ENCODE measurements around the gene CARHSP1.

- TF ChIP-seq, protein P1, sequence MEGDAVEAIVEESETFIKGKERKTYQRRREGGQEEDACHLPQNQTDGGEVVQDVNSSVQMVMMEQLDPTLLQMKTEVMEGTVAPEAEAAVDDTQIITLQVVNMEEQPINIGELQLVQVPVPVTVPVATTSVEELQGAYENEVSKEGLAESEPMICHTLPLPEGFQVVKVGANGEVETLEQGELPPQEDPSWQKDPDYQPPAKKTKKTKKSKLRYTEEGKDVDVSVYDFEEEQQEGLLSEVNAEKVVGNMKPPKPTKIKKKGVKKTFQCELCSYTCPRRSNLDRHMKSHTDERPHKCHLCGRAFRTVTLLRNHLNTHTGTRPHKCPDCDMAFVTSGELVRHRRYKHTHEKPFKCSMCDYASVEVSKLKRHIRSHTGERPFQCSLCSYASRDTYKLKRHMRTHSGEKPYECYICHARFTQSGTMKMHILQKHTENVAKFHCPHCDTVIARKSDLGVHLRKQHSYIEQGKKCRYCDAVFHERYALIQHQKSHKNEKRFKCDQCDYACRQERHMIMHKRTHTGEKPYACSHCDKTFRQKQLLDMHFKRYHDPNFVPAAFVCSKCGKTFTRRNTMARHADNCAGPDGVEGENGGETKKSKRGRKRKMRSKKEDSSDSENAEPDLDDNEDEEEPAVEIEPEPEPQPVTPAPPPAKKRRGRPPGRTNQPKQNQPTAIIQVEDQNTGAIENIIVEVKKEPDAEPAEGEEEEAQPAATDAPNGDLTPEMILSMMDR (optimal IDR thresholded peaks at IDR 0.05 in 1 of 3, IDR thresholded peaks at IDR 0.05 in 1 of 3, conservative IDR thresholded peaks at IDR 0.05 in 1 of 3; ENCODE audit: extremely low read depth in 1 of 3, insufficient read depth in 2 of 3, low read length in 3 of 3), result no peak
- TF ChIP-seq EZH2 (IDR thresholded peaks at IDR 0.05; ENCODE audit: low read length), result no peak
Observed at GRCh38 chr16:8914098-8914497, 45.3 kb upstream of the CARHSP1 start.
